ENCODE data around the gene VASP.

Gene VASP

DNA sequence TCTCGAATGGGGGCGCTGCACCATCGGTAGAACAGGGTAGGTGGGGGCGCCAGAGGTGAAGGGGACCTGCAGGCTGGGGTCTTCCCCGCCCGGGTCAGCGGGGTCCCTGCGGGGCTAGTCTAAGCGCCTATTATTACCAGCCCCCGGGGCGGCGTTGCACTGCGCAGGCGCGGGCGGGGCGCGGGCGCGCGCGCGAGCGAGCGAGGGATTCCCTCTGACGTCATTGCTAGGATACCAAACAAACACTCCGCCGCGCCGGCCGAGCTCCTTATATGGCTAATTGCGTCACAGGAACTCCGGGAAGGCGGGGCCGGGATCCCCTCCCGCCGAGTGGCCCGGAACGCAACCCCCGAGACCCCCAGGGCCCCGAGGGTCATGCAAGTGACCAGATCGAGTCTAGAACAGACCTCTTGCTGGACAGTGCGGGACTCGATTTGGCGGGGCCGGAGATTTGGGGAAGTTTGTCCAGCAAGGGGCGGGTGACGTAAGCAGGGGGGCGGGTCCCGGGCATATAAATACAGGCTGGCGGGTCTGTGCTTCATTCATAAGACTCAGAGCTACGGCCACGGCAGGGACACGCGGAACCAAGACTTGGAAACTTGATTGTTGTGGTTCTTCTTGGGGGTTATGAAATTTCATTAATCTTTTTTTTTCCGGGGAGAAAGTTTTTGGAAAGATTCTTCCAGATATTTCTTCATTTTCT lies 39.7 kb upstream of the VASP start, which contains the start of gene FOSB:
Gene FOSB (plus strand): TSS at position 541 of the 703 bp plus-strand sequence. CDS start 591 bp downstream, outside the sequence.
- Histone ChIP-seq H3K9me3 (ENCODE audit: insufficient read depth, low read length) (no peaks in the 10 kb centered on the region), H3K9ac (ENCODE audit: low read length) (peak within 1 kb of the TSS; percentile 53), H3K4me2 (ENCODE audit: low read length) (peak within 1 kb of the TSS; percentile 80), H3K79me2 (ENCODE audit: low read length) (no peaks in the 10 kb centered on the region), H3K27ac (ENCODE audit: low read length) (no peak within 1 kb of the TSS), H2AFZ (ENCODE audit: low read depth, low read length) (peak within 1 kb of the TSS; percentile 83), H3K4me1 (ENCODE audit: low read length) (peaks cover 18% of the 10 kb centered on the region), H3K27me3 (ENCODE audit: low read depth, low read length) (peaks cover 19% of the 10 kb centered on the region), H4K20me1 (ENCODE audit: insufficient read depth, low read length) (peaks cover 7% of the 10 kb centered on the region; the same call in 1 of the 2 replicates), H3K4me3 (ENCODE audit: low read length) (peak within 1 kb of the TSS; percentile 81), H3K36me3 (replicated peaks; ENCODE audit: low read depth, low read length) (no peaks in the 10 kb centered on the region)
- TF ChIP-seq EZH2phosphoT487 (IDR thresholded peaks at IDR 0.05; ENCODE audit: low read depth), result no peak
- TF ChIP-seq, protein P1, sequence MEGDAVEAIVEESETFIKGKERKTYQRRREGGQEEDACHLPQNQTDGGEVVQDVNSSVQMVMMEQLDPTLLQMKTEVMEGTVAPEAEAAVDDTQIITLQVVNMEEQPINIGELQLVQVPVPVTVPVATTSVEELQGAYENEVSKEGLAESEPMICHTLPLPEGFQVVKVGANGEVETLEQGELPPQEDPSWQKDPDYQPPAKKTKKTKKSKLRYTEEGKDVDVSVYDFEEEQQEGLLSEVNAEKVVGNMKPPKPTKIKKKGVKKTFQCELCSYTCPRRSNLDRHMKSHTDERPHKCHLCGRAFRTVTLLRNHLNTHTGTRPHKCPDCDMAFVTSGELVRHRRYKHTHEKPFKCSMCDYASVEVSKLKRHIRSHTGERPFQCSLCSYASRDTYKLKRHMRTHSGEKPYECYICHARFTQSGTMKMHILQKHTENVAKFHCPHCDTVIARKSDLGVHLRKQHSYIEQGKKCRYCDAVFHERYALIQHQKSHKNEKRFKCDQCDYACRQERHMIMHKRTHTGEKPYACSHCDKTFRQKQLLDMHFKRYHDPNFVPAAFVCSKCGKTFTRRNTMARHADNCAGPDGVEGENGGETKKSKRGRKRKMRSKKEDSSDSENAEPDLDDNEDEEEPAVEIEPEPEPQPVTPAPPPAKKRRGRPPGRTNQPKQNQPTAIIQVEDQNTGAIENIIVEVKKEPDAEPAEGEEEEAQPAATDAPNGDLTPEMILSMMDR (IDR thresholded peaks at IDR 0.05; ENCODE audit: low read depth, low read length), result peak; percentile 40

- Histone ChIP-seq H3K9ac (ENCODE audit: low read length) (peak overlapping the region; percentile 53), H3K4me1 (ENCODE audit: low read length) (peaks cover 18% of the 10 kb centered on the region), H3K9me3 (ENCODE audit: insufficient read depth, low read length) (no peaks in the 10 kb centered on the region), H3K27ac (ENCODE audit: low read length) (no peak overlapping the region), H2AFZ (ENCODE audit: low read depth, low read length) (no peak overlapping the region), H3K79me2 (ENCODE audit: low read length) (no peaks in the 10 kb centered on the region), H3K36me3 (replicated peaks; ENCODE audit: low read depth, low read length) (no peaks in the 10 kb centered on the region), H3K4me3 (ENCODE audit: low read length) (peak overlapping the region; percentile 81), H3K27me3 (ENCODE audit: low read depth, low read length) (peaks cover 24% of the 10 kb centered on the region), H4K20me1 (ENCODE audit: insufficient read depth, low read length) (peaks cover 7% of the 10 kb centered on the region; the same call in 1 of the 2 replicates), H3K4me2 (ENCODE audit: low read length) (peak overlapping the region; percentile 80)
- TF ChIP-seq, protein P1 (IDR thresholded peaks at IDR 0.05; ENCODE audit: low read depth, low read length), result no peak
- TF ChIP-seq EZH2phosphoT487 (IDR thresholded peaks at IDR 0.05; ENCODE audit: low read depth), result no peak
Observed at GRCh38 chr19:45468159-45468651, 39.1 kb upstream of the VASP start.

DNA sequence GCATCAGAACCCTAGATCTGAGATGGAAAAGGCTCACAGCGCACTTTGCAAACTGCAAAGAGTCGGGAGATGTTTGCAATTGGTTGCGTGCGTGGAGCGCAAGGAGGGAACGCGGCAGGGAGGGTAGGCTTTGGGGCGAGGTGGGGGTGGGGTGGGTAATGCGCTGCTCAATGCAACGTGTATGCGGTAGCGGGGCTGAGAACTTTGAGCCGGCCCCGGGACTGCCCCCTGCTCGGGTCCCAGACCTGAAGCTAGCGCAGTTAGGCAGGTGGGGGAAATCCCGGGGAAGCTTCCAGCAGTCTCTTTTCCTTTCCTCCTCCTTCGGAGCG lies 38.5 kb upstream of the VASP start:
- Histone ChIP-seq H3K79me2 (ENCODE audit: low read length) (no peaks in the 10 kb centered on the region), H3K36me3 (replicated peaks; ENCODE audit: low read depth, low read length) (no peaks in the 10 kb centered on the region), H4K20me1 (ENCODE audit: insufficient read depth, low read length) (peaks cover 7% of the 10 kb centered on the region; the same call in 1 of the 2 replicates), H2AFZ (ENCODE audit: low read depth, low read length) (peak overlapping the region; percentile 71; the same call in 1 of the 2 replicates), H3K9ac (ENCODE audit: low read length) (peak overlapping the region; percentile 53), H3K27ac (ENCODE audit: low read length) (no peak overlapping the region), H3K27me3 (ENCODE audit: low read depth, low read length) (peaks cover 30% of the 10 kb centered on the region), H3K4me2 (ENCODE audit: low read length) (peak overlapping the region; percentile 80), H3K4me3 (ENCODE audit: low read length) (peak overlapping the region; percentile 81), H3K4me1 (ENCODE audit: low read length) (peaks cover 18% of the 10 kb centered on the region), H3K9me3 (ENCODE audit: insufficient read depth, low read length) (no peaks in the 10 kb centered on the region)
- TF ChIP-seq, protein P1 (IDR thresholded peaks at IDR 0.05; ENCODE audit: low read depth, low read length), result no peak
- TF ChIP-seq EZH2phosphoT487 (IDR thresholded peaks at IDR 0.05; ENCODE audit: low read depth), result no peak

DNA sequence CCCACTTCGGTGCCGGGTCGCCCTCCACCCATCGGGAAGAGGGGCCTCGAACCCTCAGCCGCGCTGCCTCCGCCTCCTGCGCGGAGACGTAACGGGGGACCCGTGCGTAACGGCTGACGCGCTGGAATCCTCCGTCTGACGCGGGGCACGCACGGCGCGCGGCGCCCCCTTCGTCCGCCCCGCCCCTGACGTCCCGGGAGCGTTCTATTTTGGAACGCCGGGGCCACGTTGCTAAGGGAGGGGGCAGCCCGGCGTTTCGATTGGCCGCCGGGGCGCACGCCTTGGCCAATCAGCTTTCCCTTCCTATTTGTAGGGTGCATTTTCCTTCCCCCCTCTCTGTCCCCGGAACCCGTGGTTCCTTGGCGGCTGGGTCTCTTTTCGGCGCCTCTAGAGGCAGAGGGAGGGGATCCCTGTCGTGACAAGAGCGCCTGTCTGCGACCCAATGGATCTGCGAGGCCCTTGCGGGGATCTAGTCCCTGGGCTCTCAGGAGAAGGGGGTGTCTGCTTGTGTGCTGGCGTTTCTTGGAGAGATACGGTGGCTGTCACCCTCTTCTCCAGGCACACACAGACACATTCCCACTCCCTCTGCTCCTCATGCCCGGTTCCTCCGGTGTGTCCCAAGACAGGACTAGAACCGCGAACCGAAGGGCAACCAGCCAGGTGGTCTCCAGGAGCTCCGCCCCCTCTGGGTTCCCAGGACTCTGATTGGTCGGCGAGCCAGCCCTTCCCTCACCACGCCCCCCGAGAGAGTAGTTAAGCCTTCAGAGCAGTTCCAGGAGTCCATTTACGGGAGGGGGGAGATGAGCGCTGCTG lies 37.9 kb upstream of the VASP start:
- peak overlapping the region; percentile 88 for H3K4me2 ChIP-seq (ENCODE audit: low read length)
- TF ChIP-seq, protein P1 (IDR thresholded peaks at IDR 0.05; ENCODE audit: low read depth, low read length), result no peak
- no peak for TF ChIP-seq EZH2phosphoT487 (IDR thresholded peaks at IDR 0.05; ENCODE audit: low read depth)
- H2AFZ ChIP-seq (ENCODE audit: low read depth, low read length), result peak overlapping the region; percentile 71
- H3K36me3 ChIP-seq (replicated peaks; ENCODE audit: low read depth, low read length), result no peaks in the 10 kb centered on the region
- peak overlapping the region; percentile 81 for H3K4me3 ChIP-seq (ENCODE audit: low read length)
- peak overlapping the region; percentile 44 for H3K27ac ChIP-seq (ENCODE audit: low read length)
- no peaks in the 10 kb centered on the region for H3K79me2 ChIP-seq (ENCODE audit: low read length)
- H3K27me3 ChIP-seq (ENCODE audit: low read depth, low read length), result peaks cover 30% of the 10 kb centered on the region
- H3K4me1 ChIP-seq (ENCODE audit: low read length), result peaks cover 18% of the 10 kb centered on the region
- H3K9ac ChIP-seq (ENCODE audit: low read length), result peak overlapping the region; percentile 62
- H4K20me1 ChIP-seq (ENCODE audit: insufficient read depth, low read length), result peaks cover 7% of the 10 kb centered on the region; the same call in 1 of the 2 replicates
- no peaks in the 10 kb centered on the region for H3K9me3 ChIP-seq (ENCODE audit: insufficient read depth, low read length)

Data from OCI-LY3 (cell line).